GM12878 (cell line): Measurements from ENCODE around the gene SCYL3.

Experiments used
- POLR2A ChIP-seq: IDR thresholded peaks from 2 replicates; pipeline ENCODE4 v1.6.1; 2011; ENCODE audit warnings: low read depth, mild to moderate bottlenecking, low read length
- SP1 ChIP-seq: IDR thresholded peaks from one replicate; pipeline ENCODE4 v1.6.1; 2011; ENCODE audit warnings: low read depth, low read length
- TAF1 ChIP-seq: IDR thresholded peaks from 2 replicates; pipeline ENCODE4 v1.6.1; 2011; ENCODE audit warnings: mild to moderate bottlenecking, low read depth, low read length, borderline replicate concordance

DNA sequence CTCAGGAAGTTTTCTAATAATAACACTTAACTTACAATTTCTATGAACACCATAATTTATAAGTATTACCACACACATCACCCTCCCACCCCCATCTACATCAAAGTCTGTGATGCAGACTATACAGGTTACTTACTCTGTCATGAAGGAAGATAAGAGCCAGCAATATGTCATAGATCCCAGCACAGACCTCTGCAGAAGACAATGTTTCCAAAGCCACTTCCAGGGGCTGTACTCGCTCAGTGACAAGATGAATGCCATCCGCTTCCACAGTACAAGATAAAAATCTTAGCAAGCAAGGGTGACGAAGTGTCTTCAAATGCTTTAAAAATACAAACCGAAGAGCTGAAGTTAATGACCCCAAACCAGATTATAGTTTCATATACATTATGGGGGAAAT, 15.2 kb downstream of the SCYL3 start:
- TF ChIP-seq POLR2A, result no peak
- TF ChIP-seq TAF1, result no peak
- TF ChIP-seq SP1, result no peak
